Trophoblast cell (in vitro differentiated cells and primary cell): ENCODE data around the gene DAB2.

Experiments used
- DNase-seq, 2 donors: peaks; one replicate each; pipeline ENCODE4 v3.0.0-alpha.2; 2016
- H2AFZ ChIP-seq: 2 replicates; pipeline ENCODE4 v1.6.1; 2013; ENCODE audit warnings: low read length, moderate library complexity, mild to moderate bottlenecking; ENCODE audit not compliant: insufficient read depth, poor library complexity
- H2AK5ac ChIP-seq: 2 replicates; pipeline ENCODE4 v1.6.1; 2013; ENCODE audit warnings: mild to moderate bottlenecking, low read length
- H2BK120ac ChIP-seq: 2 replicates; pipeline ENCODE4 v1.6.1; 2013; ENCODE audit warnings: low read length, mild to moderate bottlenecking, moderate library complexity; ENCODE audit not compliant: insufficient read depth, poor library complexity
- H2BK12ac ChIP-seq: 2 replicates; pipeline ENCODE4 v1.6.1; 2013; ENCODE audit warnings: mild to moderate bottlenecking, low read length, moderate library complexity
- H2BK5ac ChIP-seq: 2 replicates; pipeline ENCODE4 v1.6.1; 2013; ENCODE audit warnings: low read length, low read depth, moderate library complexity, mild to moderate bottlenecking; ENCODE audit not compliant: poor library complexity
- H3K14ac ChIP-seq: 2 replicates; pipeline ENCODE4 v1.6.1; 2013; ENCODE audit warnings: mild to moderate bottlenecking, low read length
- H3K18ac ChIP-seq: 2 replicates; pipeline ENCODE4 v1.6.1; 2013; ENCODE audit warnings: mild to moderate bottlenecking, low read length
- H3K23ac ChIP-seq: 2 replicates; pipeline ENCODE4 v1.6.1; 2013; ENCODE audit warnings: low read length
- H3K27ac ChIP-seq: 2 replicates; pipeline ENCODE4 v1.5.1; 2013; ENCODE audit warnings: low read depth, mild to moderate bottlenecking, inconsistent platforms, low read length, moderate library complexity
- H3K27me3 ChIP-seq: 2 replicates; pipeline ENCODE4 v1.6.1; 2013; ENCODE audit warnings: inconsistent platforms, mild to moderate bottlenecking, low read length, moderate library complexity; ENCODE audit not compliant: insufficient read depth
- H3K36me3 ChIP-seq, 2 experiments: 1 replicate in 1 of 2; 2 replicates in 1 of 2; pipeline ENCODE4 v1.6.1; 2013; ENCODE audit warnings: low read length in 2 of 2, mild to moderate bottlenecking in 2 of 2, moderate library complexity in 1 of 2; ENCODE audit not compliant: insufficient read depth in 2 of 2, control insufficient read depth in 1 of 2
- H3K4ac ChIP-seq: 2 replicates; pipeline ENCODE4 v1.6.1; 2013; ENCODE audit warnings: low read depth, mild to moderate bottlenecking, low read length, moderate library complexity
- H3K4me1 ChIP-seq, 2 experiments: 1 replicate in 1 of 2; 2 replicates in 1 of 2; pipeline ENCODE4 v1.6.1; 2013; ENCODE audit warnings: low read length in 2 of 2, mild to moderate bottlenecking in 2 of 2, moderate library complexity in 1 of 2; ENCODE audit not compliant: insufficient read depth in 2 of 2, control insufficient read depth in 1 of 2
- H3K4me2 ChIP-seq: 2 replicates; pipeline ENCODE4 v1.6.1; 2013; ENCODE audit warnings: inconsistent platforms, mild to moderate bottlenecking, low read length, moderate library complexity
- H3K4me3 ChIP-seq: 2 replicates; pipeline ENCODE4 v1.5.1; 2013; ENCODE audit warnings: mild to moderate bottlenecking, low read depth, low read length, inconsistent platforms
- H3K79me1 ChIP-seq: one replicate; pipeline ENCODE4 v1.6.1; 2013; ENCODE audit warnings: low read length
- H3K79me2 ChIP-seq: 2 replicates; pipeline ENCODE4 v1.6.1; 2013; ENCODE audit warnings: low read length, mild to moderate bottlenecking; ENCODE audit not compliant: control insufficient read depth, insufficient read depth, poor library complexity
- H3K9ac ChIP-seq: 2 replicates; pipeline ENCODE4 v1.6.1; 2013; ENCODE audit warnings: mild to moderate bottlenecking, low read length
- H3K9me3 ChIP-seq: 2 replicates; pipeline ENCODE4 v1.6.1; 2013; ENCODE audit warnings: low read depth, mild to moderate bottlenecking, control low read depth, inconsistent platforms, low read length; ENCODE audit not compliant: insufficient read depth
- H4K12ac ChIP-seq: 2 replicates; pipeline ENCODE4 v1.6.1; 2013; ENCODE audit warnings: low read depth, mild to moderate bottlenecking, low read length, moderate library complexity
- H4K8ac ChIP-seq: 2 replicates; pipeline ENCODE4 v1.6.1; 2013; ENCODE audit warnings: low read depth, mild to moderate bottlenecking, low read length, moderate library complexity
- H4K91ac ChIP-seq: one replicate; pipeline ENCODE4 v1.6.1; 2013; ENCODE audit warnings: low read depth, mild to moderate bottlenecking, low read length, moderate library complexity
- WGBS: extraction: QIAGEN DNeasy Blood & Tissue Kit; methylation state at CpG from one replicate; pipeline ENCODE4 v1.1.7; 2013; ENCODE audit warnings: missing lambda C conversion rate; ENCODE audit not compliant: insufficient read length, insufficient coverage; ENCODE audit errors: extremely low coverage; 5-methylcytosine and 5-hydroxymethylcytosine counted together

DAB2 gene

GRCh38 chr5:39352951-39353350 lies 71.8 kb downstream of the DAB2 start:
- H3K4me2 ChIP-seq: no peak overlapping the region
- no peak for DNase-seq
- H3K9me3 ChIP-seq: peaks cover 6% of the 10 kb centered on the region
- no peak overlapping the region for H3K18ac ChIP-seq
- H2BK5ac ChIP-seq: no peak overlapping the region
- WGBS: no CpG with 5 or more reads among the region's 1 CpG
- H3K27me3 ChIP-seq: no peaks in the 10 kb centered on the region
- no peak overlapping the region for H4K91ac ChIP-seq
- H3K14ac ChIP-seq: no peak overlapping the region
- H3K23ac ChIP-seq: no peak overlapping the region
- no peak overlapping the region for H3K4ac ChIP-seq
- H3K79me1 ChIP-seq: no peaks in the 10 kb centered on the region
- no peak overlapping the region for H4K12ac ChIP-seq
- H3K4me1 ChIP-seq: no peaks in the 10 kb centered on the region
- H4K8ac ChIP-seq: no peak overlapping the region
- H2BK120ac ChIP-seq: no peak overlapping the region
- H2AFZ ChIP-seq: no peak overlapping the region
- no peak overlapping the region for H2BK12ac ChIP-seq
- no peak overlapping the region for H2AK5ac ChIP-seq
- no peak overlapping the region for H3K4me3 ChIP-seq
- H3K36me3 ChIP-seq: no peaks in the 10 kb centered on the region
- H3K79me2 ChIP-seq: no peaks in the 10 kb centered on the region
- H3K9ac ChIP-seq: no peak overlapping the region
- H3K27ac ChIP-seq: no peak overlapping the region

DNA sequence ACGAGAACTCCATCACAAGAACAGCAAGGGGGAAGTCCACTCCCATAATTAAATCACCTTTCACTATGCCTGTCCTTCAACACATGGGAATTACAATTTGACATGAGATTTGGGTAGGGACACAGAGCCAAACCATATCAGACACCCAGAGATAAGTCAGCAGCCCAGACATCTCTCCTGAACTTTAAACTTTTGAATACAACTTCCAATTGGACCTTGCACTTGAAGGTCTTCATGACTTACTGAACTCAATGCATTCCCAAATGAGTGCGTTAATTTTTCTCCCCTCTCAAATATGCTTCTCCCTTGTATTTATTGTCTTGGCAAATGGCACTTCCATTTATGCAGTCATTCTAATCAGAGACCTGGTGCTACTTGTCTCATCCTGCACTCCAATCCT lies 72.6 kb downstream of the DAB2 start:
- Histone ChIP-seq H3K79me1 (no peaks in the 10 kb centered on the region), H3K9ac (no peak overlapping the region), H3K14ac (no peak overlapping the region), H3K4me3 (no peak overlapping the region), H3K23ac (no peak overlapping the region), H2AK5ac (no peak overlapping the region), H3K4me2 (no peak overlapping the region), H3K9me3 (peaks cover 6% of the 10 kb centered on the region), H3K79me2 (no peaks in the 10 kb centered on the region), H4K12ac (no peak overlapping the region), H4K8ac (no peak overlapping the region), H2BK120ac (no peak overlapping the region), H2AFZ (no peak overlapping the region), H2BK12ac (no peak overlapping the region), H3K4me1 (no peaks in the 10 kb centered on the region), H2BK5ac (no peak overlapping the region), H3K4ac (no peak overlapping the region), H3K27me3 (no peaks in the 10 kb centered on the region), H3K27ac (no peak overlapping the region), H3K18ac (no peak overlapping the region), H3K36me3 (no peaks in the 10 kb centered on the region), H4K91ac (no peak overlapping the region)
- WGBS: no CpG with 5 or more reads among the region's 2 CpGs
- DNase-seq: no peak

DNA sequence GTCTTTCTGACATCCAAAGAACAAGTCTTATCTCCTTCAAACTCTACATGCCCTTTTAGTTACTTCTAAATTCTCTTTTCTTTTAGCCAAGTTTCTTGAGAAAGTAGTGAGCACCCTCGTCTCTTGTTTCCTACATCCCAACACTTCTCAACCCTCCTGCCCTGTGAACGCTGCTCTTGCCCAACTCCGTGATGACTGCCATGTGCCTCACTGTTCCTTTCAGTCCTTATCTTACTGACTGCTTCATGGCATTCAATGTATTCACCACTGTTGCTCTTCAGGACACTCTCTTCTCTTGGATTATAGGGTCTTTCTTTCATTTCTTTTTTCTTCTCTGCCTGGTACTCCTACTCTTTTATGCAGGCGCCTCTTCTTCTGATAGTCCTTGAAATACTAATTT lies 75.3 kb downstream of the DAB2 start:
- Histone ChIP-seq H3K9me3 (peaks cover 6% of the 10 kb centered on the region), H3K27me3 (no peaks in the 10 kb centered on the region), H3K4me2 (no peak overlapping the region), H3K4me3 (no peak overlapping the region), H3K79me2 (no peaks in the 10 kb centered on the region), H3K18ac (no peak overlapping the region), H3K23ac (no peak overlapping the region), H3K9ac (no peak overlapping the region), H3K36me3 (no peaks in the 10 kb centered on the region), H3K27ac (no peak overlapping the region), H4K91ac (no peak overlapping the region), H2BK120ac (no peak overlapping the region), H2BK12ac (no peak overlapping the region), H4K8ac (no peak overlapping the region), H3K79me1 (no peaks in the 10 kb centered on the region), H2AFZ (no peak overlapping the region), H2AK5ac (no peak overlapping the region), H3K4ac (no peak overlapping the region), H2BK5ac (no peak overlapping the region), H4K12ac (no peak overlapping the region), H3K4me1 (no peaks in the 10 kb centered on the region), H3K14ac (no peak overlapping the region)
- DNase-seq: no peak
- no CpG with 5 or more reads among the region's 4 CpGs for WGBS

DNA sequence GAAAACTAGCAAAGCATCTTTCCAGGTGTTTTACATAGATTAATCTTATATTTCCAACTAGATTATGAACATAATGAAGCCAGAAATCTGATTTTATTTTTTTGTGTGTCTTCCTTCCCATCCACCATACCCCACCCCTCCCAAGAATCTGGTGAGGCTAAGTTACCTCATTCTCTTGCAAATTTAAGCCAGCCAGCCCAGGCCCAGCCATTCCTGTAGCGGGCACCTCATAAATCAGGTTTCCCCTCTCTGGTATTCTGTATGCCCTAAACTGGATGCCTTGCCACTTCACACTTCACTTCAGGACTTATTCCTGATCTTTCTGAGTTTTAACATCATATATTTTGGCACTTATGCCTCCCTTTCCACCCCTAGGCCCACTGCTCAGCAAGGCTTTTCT lies 82.3 kb downstream of the DAB2 start:
- Histone ChIP-seq H3K79me1 (no peaks in the 10 kb centered on the region), H3K14ac (no peak overlapping the region), H3K27me3 (no peaks in the 10 kb centered on the region), H3K4me1 (no peaks in the 10 kb centered on the region), H3K36me3 (no peaks in the 10 kb centered on the region), H3K79me2 (no peaks in the 10 kb centered on the region), H4K91ac (no peak overlapping the region), H3K27ac (no peak overlapping the region), H2BK5ac (no peak overlapping the region), H3K4ac (no peak overlapping the region), H4K8ac (no peak overlapping the region), H3K9me3 (no peaks in the 10 kb centered on the region), H2BK12ac (no peak overlapping the region), H3K9ac (no peak overlapping the region), H3K4me2 (no peak overlapping the region), H2AFZ (no peak overlapping the region), H3K23ac (no peak overlapping the region), H2BK120ac (no peak overlapping the region), H3K4me3 (no peak overlapping the region), H3K18ac (no peak overlapping the region), H2AK5ac (no peak overlapping the region), H4K12ac (no peak overlapping the region)
- DNase-seq: no peak
- WGBS: no CpG with 5 or more reads among the region's 1 CpG
